CD4-positive, alpha-beta T cell (primary cell): ENCODE measurements around the gene MARCO. TPM values are rescaled to one million over a fixed set of nuclear protein-coding genes. Genes with fewer than 3 reads are reported as not detected.

Experiments used
- ATAC-seq: fragments of 200-7000 bp; cut with Tn5 transposase; one replicate; pipeline ENCODE4 v1.10.0; 2022; ENCODE audit warnings: mild to moderate bottlenecking; ENCODE audit not compliant: poor library complexity
- CTCF ChIA-PET: fragments of 350-600 bp; sonication (Branson Sonifier 250); formaldehyde crosslinking; loops from one replicate; lab custom pipeline; 2021; ENCODE audit warnings: antibody characterized with exemption, inconsistent platforms; lab: Charles Lee
- POLR2A ChIA-PET: fragments of 350-600 bp; sonication (Branson Sonifier 250); formaldehyde crosslinking; loops from one replicate; lab custom pipeline; 2021; ENCODE audit warnings: antibody characterized with exemption, inconsistent platforms; lab: Charles Lee
- DNase-seq, 14 experiments: peaks; one replicate each; pipeline ENCODE4 v3.0.0-alpha.2; 2013 to 2020; ENCODE audit warnings: mixed read lengths in 2 of 14
- H3K27ac ChIP-seq, 2 donors: one replicate each; pipeline versions ENCODE4 v1.5.1 to v1.7.0; 2013; ENCODE audit warnings: low read length in 2 of 2, low read depth in 1 of 2, mild to moderate bottlenecking in 1 of 2
- H3K27me3 ChIP-seq, 2 experiments: 1 replicate in 1 of 2; 2 replicates in 1 of 2; pipeline versions ENCODE4 v1.6.1 to v1.7.0; 2013; ENCODE audit warnings: low read length in 2 of 2, control low read depth in 1 of 2, mild to moderate bottlenecking in 1 of 2, moderate library complexity in 1 of 2; ENCODE audit not compliant: insufficient read depth in 2 of 2, control insufficient read depth in 1 of 2
- H3K36me3 ChIP-seq: one replicate; pipeline ENCODE4 v1.6.1; 2013; ENCODE audit warnings: low read length, control low read depth; ENCODE audit not compliant: insufficient read depth
- H3K4me1 ChIP-seq: one replicate; pipeline ENCODE4 v1.6.1; 2013; ENCODE audit warnings: low read length, control low read depth; ENCODE audit not compliant: insufficient read depth
- H3K4me3 ChIP-seq: one replicate; pipeline ENCODE4 v1.5.1; 2013; ENCODE audit warnings: mild to moderate bottlenecking, low read length, moderate library complexity
- H3K9me3 ChIP-seq, 2 experiments: 1 replicate in 1 of 2; 2 replicates in 1 of 2; pipeline versions ENCODE4 v1.6.1 to v1.7.0; 2013; ENCODE audit warnings: low read length in 2 of 2, mild to moderate bottlenecking in 2 of 2, control low read depth in 1 of 2, moderate library complexity in 1 of 2; ENCODE audit not compliant: control insufficient read depth in 1 of 2, insufficient read depth in 1 of 2
- H3K27ac Mint-ChIP-seq: one replicate; pipeline ENCODE4 v1.8.0; 2020; ENCODE audit warnings: mixed read lengths
- H3K27me3 Mint-ChIP-seq: one replicate; pipeline ENCODE4 v1.8.0; 2021; ENCODE audit warnings: mixed read lengths
- H3K36me3 Mint-ChIP-seq: one replicate; pipeline ENCODE4 v1.8.0; 2021; ENCODE audit warnings: low read depth, mixed read lengths
- H3K4me1 Mint-ChIP-seq: one replicate; pipeline ENCODE4 v1.8.0; 2021; ENCODE audit warnings: low read depth, mixed read lengths
- H3K4me3 Mint-ChIP-seq: one replicate; pipeline ENCODE4 v1.8.0; 2020; ENCODE audit warnings: mild to moderate bottlenecking, mixed read lengths
- H3K9me3 Mint-ChIP-seq: one replicate; pipeline ENCODE4 v1.8.0; 2020; ENCODE audit warnings: mixed read lengths
- intact Hi-C, 2 experiments: fragments of 100-400 bp; cut with DNase I in 1 of 2; cut with micrococcal nuclease in 1 of 2; formaldehyde crosslinking; loops; one replicate each; pipeline versions ENCODE4 v1.15.1 to v1.9.0; 2023 to 2025; cut with DNase I, micrococcal nuclease
- total RNA-seq, 174 experiments: library from RNA in 2 of 174; stranded (reverse) in 2 of 174; gene quantifications; one replicate each; pipeline ENCODE4 v1.2.3 and lab custom pipeline; 2021 to 2026
- TF ChIP-seq, protein P1 (sequence below): fragments of 200-600 bp; IDR thresholded peaks from one replicate; pipeline ENCODE4 v1.8.0; 2022; ENCODE audit warnings: antibody characterized with exemption, mild to moderate bottlenecking

Gene MARCO
- total RNA-seq, 2 experiments from 2014 or later: 0.22 TPM; not detected in 1

DNA sequence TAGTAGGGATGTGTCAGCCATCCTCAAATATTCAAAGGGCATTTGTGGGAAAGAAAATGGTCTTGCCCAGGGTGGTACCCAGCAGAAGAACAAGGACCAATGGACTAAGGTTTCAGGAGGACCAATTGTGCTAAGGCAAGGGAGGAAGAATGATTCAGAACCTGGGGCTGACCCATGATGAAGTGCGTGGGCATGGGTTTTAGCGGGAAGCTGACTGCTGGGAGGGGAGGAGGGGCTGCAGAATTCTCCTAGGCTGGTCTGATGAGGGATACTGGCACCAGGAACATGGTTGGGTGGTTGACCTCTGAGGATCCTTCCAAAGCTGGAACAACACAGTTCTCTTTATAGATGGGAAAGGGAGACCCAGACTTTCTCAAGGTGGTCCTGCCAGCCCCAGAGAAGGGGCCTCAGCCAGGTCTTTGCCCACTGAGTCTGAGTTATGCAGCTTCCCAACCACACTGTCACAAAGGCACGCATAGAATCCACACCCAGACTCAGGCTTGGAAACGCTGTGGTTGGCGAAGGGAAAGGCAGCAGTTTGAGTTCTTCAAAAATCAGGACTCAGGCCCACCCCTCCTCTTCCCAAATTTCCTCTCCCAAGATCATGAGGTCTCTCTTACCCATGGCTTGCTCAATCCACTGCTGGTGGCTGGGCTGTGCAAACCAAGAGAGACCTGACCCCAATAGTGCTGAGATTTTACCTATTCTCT is 37.3 kb downstream of the MARCO start:
- H3K4me3 Mint-ChIP-seq: no peak overlapping the region
- no peaks in the 10 kb centered on the region for H3K36me3 ChIP-seq
- H3K4me3 ChIP-seq: no peak overlapping the region
- no peaks in the 10 kb centered on the region for H3K27me3 ChIP-seq
- CTCF ChIA-PET: no interaction called here
- peaks cover 19% of the 10 kb centered on the region for H3K27me3 Mint-ChIP-seq
- H3K4me1 Mint-ChIP-seq: no peaks in the 10 kb centered on the region
- H3K4me1 ChIP-seq: no peaks in the 10 kb centered on the region
- H3K9me3 Mint-ChIP-seq: no peaks in the 10 kb centered on the region
- H3K27ac Mint-ChIP-seq: no peak overlapping the region
- intact Hi-C loops: no loop called here
- no peak overlapping the region for H3K27ac ChIP-seq
- DNase-seq (no peak), ATAC-seq (no peak)
- no peaks in the 10 kb centered on the region for H3K36me3 Mint-ChIP-seq
- H3K9me3 ChIP-seq: peaks cover 5 to 24% of the 10 kb centered on the region in 2 experiments
- TF ChIP-seq, protein P1, sequence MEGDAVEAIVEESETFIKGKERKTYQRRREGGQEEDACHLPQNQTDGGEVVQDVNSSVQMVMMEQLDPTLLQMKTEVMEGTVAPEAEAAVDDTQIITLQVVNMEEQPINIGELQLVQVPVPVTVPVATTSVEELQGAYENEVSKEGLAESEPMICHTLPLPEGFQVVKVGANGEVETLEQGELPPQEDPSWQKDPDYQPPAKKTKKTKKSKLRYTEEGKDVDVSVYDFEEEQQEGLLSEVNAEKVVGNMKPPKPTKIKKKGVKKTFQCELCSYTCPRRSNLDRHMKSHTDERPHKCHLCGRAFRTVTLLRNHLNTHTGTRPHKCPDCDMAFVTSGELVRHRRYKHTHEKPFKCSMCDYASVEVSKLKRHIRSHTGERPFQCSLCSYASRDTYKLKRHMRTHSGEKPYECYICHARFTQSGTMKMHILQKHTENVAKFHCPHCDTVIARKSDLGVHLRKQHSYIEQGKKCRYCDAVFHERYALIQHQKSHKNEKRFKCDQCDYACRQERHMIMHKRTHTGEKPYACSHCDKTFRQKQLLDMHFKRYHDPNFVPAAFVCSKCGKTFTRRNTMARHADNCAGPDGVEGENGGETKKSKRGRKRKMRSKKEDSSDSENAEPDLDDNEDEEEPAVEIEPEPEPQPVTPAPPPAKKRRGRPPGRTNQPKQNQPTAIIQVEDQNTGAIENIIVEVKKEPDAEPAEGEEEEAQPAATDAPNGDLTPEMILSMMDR: no peak
- POLR2A ChIA-PET: no interaction called here

DNA sequence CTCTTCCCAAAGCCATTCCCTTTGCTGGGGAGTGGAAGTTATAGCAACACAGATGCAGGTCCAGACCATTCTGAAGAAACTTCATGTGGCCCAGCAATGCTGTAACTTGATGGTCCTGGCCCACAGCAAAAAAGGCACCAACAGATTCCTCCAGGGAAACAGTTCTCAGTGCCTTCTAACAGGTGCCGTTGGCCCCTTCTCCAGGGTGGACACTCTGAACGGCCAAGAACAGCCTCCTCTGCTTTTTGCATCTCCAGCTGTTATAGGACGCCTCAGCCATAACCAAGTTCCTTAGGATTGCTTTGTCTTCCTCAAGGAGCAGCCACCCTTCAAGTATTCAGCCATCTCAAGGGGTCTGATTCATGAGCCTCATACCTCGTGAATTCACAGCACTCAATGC is 38.0 kb downstream of the MARCO start:
- Histone ChIP-seq H3K36me3 (no peaks in the 10 kb centered on the region), H3K27ac (no peak overlapping the region), H3K4me1 (no peaks in the 10 kb centered on the region), H3K4me3 (no peak overlapping the region), H3K9me3 (peaks cover 5 to 20% of the 10 kb centered on the region in 2 experiments), H3K27me3 (no peaks in the 10 kb centered on the region)
- no peak overlapping the region for H3K27ac Mint-ChIP-seq
- no peak overlapping the region for H3K4me3 Mint-ChIP-seq
- no peak for DNase-seq
- no peaks in the 10 kb centered on the region for H3K36me3 Mint-ChIP-seq
- no peaks in the 10 kb centered on the region for H3K4me1 Mint-ChIP-seq
- POLR2A ChIA-PET: no interaction called here
- peaks cover 16% of the 10 kb centered on the region for H3K27me3 Mint-ChIP-seq
- TF ChIP-seq, protein P1: no peak
- ATAC-seq: no peak
- intact Hi-C loops: no loop called here
- no peaks in the 10 kb centered on the region for H3K9me3 Mint-ChIP-seq
- CTCF ChIA-PET: no interaction called here

DNA sequence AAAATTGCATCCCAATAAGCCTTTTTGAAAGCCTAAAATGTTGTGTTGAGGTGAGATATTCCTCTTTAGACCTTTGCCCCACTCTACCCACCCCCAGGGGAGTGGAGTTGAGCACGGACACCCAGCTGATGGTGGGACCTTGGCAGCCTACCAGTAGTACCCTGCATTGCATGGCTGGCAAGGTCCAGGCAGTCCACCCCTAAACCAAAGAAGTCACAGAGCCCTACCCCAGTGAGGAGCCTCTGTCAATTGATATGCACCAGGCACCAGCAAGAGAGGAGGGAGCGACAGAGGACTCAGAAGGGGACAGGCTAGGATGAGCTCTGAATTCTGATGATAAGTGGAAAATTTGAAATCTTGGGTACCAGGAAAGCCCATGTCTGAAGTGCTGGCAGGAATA is 38.6 kb downstream of the MARCO start:
- POLR2A ChIA-PET: no interaction called here
- CTCF ChIA-PET: no interaction called here

More for the DNA sequence above, 38.6 kb downstream of the MARCO start:
- no peak overlapping the region for H3K27ac ChIP-seq
- H3K36me3 Mint-ChIP-seq: no peaks in the 10 kb centered on the region
- no peaks in the 10 kb centered on the region for H3K36me3 ChIP-seq
- no peak for ATAC-seq
- TF ChIP-seq, protein P1: no peak
- no peak for DNase-seq
- intact Hi-C loops: no loop called here
- no peaks in the 10 kb centered on the region for H3K9me3 Mint-ChIP-seq
- peaks cover 5 to 20% of the 10 kb centered on the region in 2 experiments for H3K9me3 ChIP-seq
- H3K27me3 Mint-ChIP-seq: peaks cover 11% of the 10 kb centered on the region
- H3K27me3 ChIP-seq: no peaks in the 10 kb centered on the region
- H3K27ac Mint-ChIP-seq: no peak overlapping the region
- no peaks in the 10 kb centered on the region for H3K4me1 ChIP-seq
- H3K4me3 Mint-ChIP-seq: no peak overlapping the region
- no peaks in the 10 kb centered on the region for H3K4me1 Mint-ChIP-seq
- no peak overlapping the region for H3K4me3 ChIP-seq
